SK-N-SH (cell line): ENCODE measurements around the gene FARSA. TPM values are rescaled to one million over a fixed set of nuclear protein-coding genes. Genes with fewer than 3 reads are reported as not detected.

ENCODE experiments used
- CTCF ChIA-PET: fragments of 300-600, 350-600 bp; formaldehyde crosslinking; extraction: SDS; loops from one replicate; lab custom pipeline; 2021; lab: Yijun Ruan, JAX
- POLR2A ChIA-PET: fragments of 350-600 bp; sonication (Branson Sonifier 250); formaldehyde crosslinking; extraction: SDS; loops from one replicate; lab custom pipeline; 2020; ENCODE audit warnings: antibody characterized with exemption, inconsistent platforms; lab: Yijun Ruan, JAX
- DNase-seq: peaks from one replicate; pipeline ENCODE4 v3.0.0; 2012
- H2AFZ ChIP-seq: fragments of 200-600 bp; sonication (generic); 2 replicates; pipeline ENCODE4 v1.8.1; 2016; ENCODE audit warnings: antibody characterized with exemption, mild to moderate bottlenecking, low read depth
- H3F3A ChIP-seq: fragments of 200-600 bp; sonication (generic); replicated peaks from 2 replicates; pipeline ENCODE3; 2016; ENCODE audit warnings: antibody characterized with exemption, mild to moderate bottlenecking; ENCODE audit not compliant: insufficient read depth
- H3K27ac ChIP-seq, 2 experiments: fragments of 200-500 bp in 1 of 2; fragments of 200-600 bp in 1 of 2; sonication (Bioruptor generic) in 1 of 2; sonication (generic), shearing (Covaris generic) in 1 of 2; 2 replicates each; pipeline versions ENCODE4 v1.5.1 to v1.6.1; 2014 to 2016; ENCODE audit warnings: low read depth in 2 of 2, inconsistent platforms in 1 of 2, low read length in 1 of 2, mild to moderate bottlenecking in 1 of 2, mixed read lengths in 1 of 2
- H3K27me3 ChIP-seq: fragments of 200-600 bp; sonication (generic), shearing (Covaris generic); 2 replicates; pipeline ENCODE4 v1.6.1; 2016; ENCODE audit warnings: mixed run types; ENCODE audit not compliant: insufficient read depth
- H3K36me3 ChIP-seq, 2 experiments: fragments of 200-500 bp in 1 of 2; fragments of 200-600 bp in 1 of 2; sonication (Bioruptor generic) in 1 of 2; sonication (generic) in 1 of 2; replicated peaks in 1 of 2; 2 replicates each; pipeline versions ENCODE3 to v1.5.1; 2014 to 2016; ENCODE audit warnings: low read length in 1 of 2, mild to moderate bottlenecking in 1 of 2; ENCODE audit not compliant: insufficient read depth in 2 of 2, control insufficient read depth in 1 of 2
- H3K4me1 ChIP-seq, 2 experiments: fragments of 200-500 bp in 1 of 2; fragments of 200-600 bp in 1 of 2; sonication (Bioruptor generic) in 1 of 2; sonication (generic), shearing (Covaris generic) in 1 of 2; 2 replicates each; pipeline versions ENCODE4 v1.5.1 to v1.6.1; 2014 to 2016; ENCODE audit warnings: low read depth in 1 of 2, low read length in 1 of 2, mixed run types in 1 of 2; ENCODE audit not compliant: insufficient read depth in 2 of 2, control insufficient read depth in 1 of 2
- H3K4me2 ChIP-seq: fragments of 200-600 bp; sonication (generic), shearing (Covaris generic); 2 replicates; pipeline ENCODE4 v1.6.1; 2017; ENCODE audit warnings: mixed run types
- H3K4me3 ChIP-seq, 2 experiments: fragments of 200-500 bp in 1 of 2; fragments of 200-600 bp in 1 of 2; sonication (Bioruptor generic) in 1 of 2; sonication (generic), shearing (Covaris generic) in 1 of 2; 2 replicates each; pipeline versions ENCODE4 v1.5.1 to v1.8.1; 2014 to 2016; ENCODE audit warnings: low read depth in 2 of 2, inconsistent platforms in 1 of 2, low read length in 1 of 2, mild to moderate bottlenecking in 1 of 2, mixed read lengths in 1 of 2, moderate library complexity in 1 of 2
- H3K79me2 ChIP-seq: fragments of 200-600 bp; sonication (generic); 2 replicates; pipeline ENCODE4 v1.8.1; 2017; ENCODE audit warnings: mild to moderate bottlenecking; ENCODE audit not compliant: insufficient read depth
- H3K9ac ChIP-seq: fragments of 200-600 bp; sonication (generic); 2 replicates; pipeline ENCODE4 v1.6.1; 2017; ENCODE audit warnings: mixed run types
- H3K9me2 ChIP-seq: fragments of 200-600 bp; sonication (generic); 2 replicates; pipeline ENCODE4 v1.6.1; 2017; ENCODE audit warnings: mixed run types
- H3K9me3 ChIP-seq: fragments of 200-600 bp; sonication (generic); 2 replicates; pipeline ENCODE4 v1.6.1; 2017; ENCODE audit warnings: mixed run types, mild to moderate bottlenecking, moderate library complexity
- H4K20me1 ChIP-seq: fragments of 200-600 bp; sonication (generic); 2 replicates; pipeline ENCODE4 v1.6.1; 2017; ENCODE audit warnings: mild to moderate bottlenecking, mixed run types; ENCODE audit not compliant: insufficient read depth
- CTCF ChIP-seq: fragments of 200-600 bp; sonication (generic); IDR thresholded peaks from 2 replicates; pipeline ENCODE4 v1.6.1; 2017; ENCODE audit warnings: antibody characterized with exemption, mild to moderate bottlenecking, moderate library complexity
- ELF1 ChIP-seq: IDR thresholded peaks from 2 replicates; pipeline ENCODE4 v1.4.0; 2012
- EZH2phosphoT487 ChIP-seq: fragments of 200-600 bp; sonication (generic); IDR thresholded peaks from 2 replicates; pipeline ENCODE4 v1.6.1; 2017; ENCODE audit warnings: low read depth, mixed run types, mild to moderate bottlenecking, antibody characterized with exemption, moderate library complexity, borderline replicate concordance
- FOXM1 ChIP-seq: IDR thresholded peaks from 2 replicates; pipeline ENCODE4 v1.4.0; 2012; ENCODE audit warnings: low read depth, mild to moderate bottlenecking
- GATA2 ChIP-seq: sonication (generic); formaldehyde crosslinking; IDR thresholded peaks from 2 replicates; pipeline ENCODE4 v1.5.0; 2020; ENCODE audit warnings: mild to moderate bottlenecking, missing genetic modification reagents
- JUND ChIP-seq: IDR thresholded peaks from 2 replicates; pipeline ENCODE4 v1.4.0; 2012
- MAX ChIP-seq: IDR thresholded peaks from 2 replicates; pipeline ENCODE4 v1.4.0; 2012; ENCODE audit warnings: low read depth
- MEF2A ChIP-seq: IDR thresholded peaks from 2 replicates; pipeline ENCODE4 v1.4.0; 2012; ENCODE audit warnings: low read depth, borderline replicate concordance
- MXI1 ChIP-seq: IDR thresholded peaks from 2 replicates; pipeline ENCODE4 v1.6.1; 2012; ENCODE audit warnings: mild to moderate bottlenecking, low read depth, low read length, improper control_type of control experiment
- NFIC ChIP-seq: IDR thresholded peaks from 2 replicates; pipeline ENCODE4 v1.4.0; 2012; ENCODE audit warnings: borderline replicate concordance
- POLR2AphosphoS5 ChIP-seq: IDR thresholded peaks from 2 replicates; pipeline ENCODE4 v1.6.1; 2012; ENCODE audit warnings: low read depth, low read length
- RAD21 ChIP-seq: IDR thresholded peaks from 2 replicates; pipeline ENCODE4 v1.6.1; 2012; ENCODE audit warnings: mild to moderate bottlenecking, low read length
- RCOR1 ChIP-seq: fragments of 150-350 bp; IDR thresholded peaks from 2 replicates; pipeline ENCODE4 v1.6.1; 2017; ENCODE audit warnings: antibody characterized with exemption, low read length
- RXRA ChIP-seq: IDR thresholded peaks from 2 replicates; pipeline ENCODE4 v1.4.0; 2012; ENCODE audit warnings: low read depth, mild to moderate bottlenecking, borderline replicate concordance
- TAF1 ChIP-seq: IDR thresholded peaks from 2 replicates; pipeline ENCODE4 v1.6.1; 2012; ENCODE audit warnings: low read depth, mild to moderate bottlenecking, low read length, moderate library complexity, borderline replicate concordance
- TEAD4 ChIP-seq: IDR thresholded peaks from 2 replicates; pipeline ENCODE4 v1.4.0; 2012; ENCODE audit warnings: mild to moderate bottlenecking, borderline replicate concordance; ENCODE audit not compliant: insufficient read depth
- USF2 ChIP-seq: fragments of 150-350 bp; IDR thresholded peaks from 2 replicates; pipeline ENCODE4 v1.6.1; 2017; ENCODE audit warnings: antibody characterized with exemption, low read length, low read depth, borderline replicate concordance
- WGBS: methylation state at CpG from one replicate; pipeline ENCODE4 v1.1.6; 2017; ENCODE audit warnings: low lambda C conversion rate; 5-methylcytosine and 5-hydroxymethylcytosine counted together
- polyA plus RNA-seq, 3 experiments: library from polyadenylated mRNA; depleted of rRNA; stranded (reverse); fragments of >200 nt; gene quantifications; 2 replicates each; pipeline ENCODE4 v1.2.3, GENCODE V29; 2012

The FARSA gene
- polyA plus RNA-seq, 1 of the 3 experiments (the other 2 are of a cell fraction) = 170 TPM

- H3K9me3 ChIP-seq = no peaks in the 10 kb centered on the region
- no peaks in the 10 kb centered on the region for H3K9me2 ChIP-seq
- peaks cover 78% of the 10 kb centered on the region for H3K79me2 ChIP-seq
- H3K4me1 ChIP-seq = peaks cover 13 to 38% of the 10 kb centered on the region in 2 experiments; a peak in 3 of 4 replicates
- H2AFZ ChIP-seq = no peak overlapping the region
- no peak for DNase-seq
- peaks cover 47 to 70% of the 10 kb centered on the region in 2 experiments for H3K36me3 ChIP-seq
- H3K4me3 ChIP-seq = no peak overlapping the region
- no peaks in the 10 kb centered on the region for H3K27me3 ChIP-seq
- TF ChIP-seq RCOR1 (no peak), GATA2 (no peak), EZH2phosphoT487 (no peak), CTCF (no peak), MEF2A (no peak)
- no peak overlapping the region for H3K4me2 ChIP-seq
- peak overlapping the region; percentile 23 to 31; a peak in 2 of 4 replicates for H3K27ac ChIP-seq
- WGBS = 88% methylated on average over 18 of the region's 18 CpGs
- ChIA-PET CTCF (interaction anchor here (1.3 kb wide), 1 partner anchor 22 kb away, joined by 7 read pairs; no protein-coding TSS in a partner anchor), POLR2A (interaction anchor here (0.6 to 0.9 kb wide), 3 partner anchors 11 to 174 kb away, joined by 3 read pairs; partner anchors contain the start of genes GCDH and NACC1)
- H3K9ac ChIP-seq = no peak overlapping the region
- H3F3A ChIP-seq = peaks cover 56% of the 10 kb centered on the region
- H4K20me1 ChIP-seq = peaks cover 33% of the 10 kb centered on the region
Measured at GRCh38 chr19:12943437-12944044, 10.0 kb upstream of the FARSA start.

- Histone ChIP-seq H3K9me3 (no peaks in the 10 kb centered on the region), H3K9ac (peak overlapping the region; percentile 98; the same call in 1 of the 2 replicates), H3K27ac (peak overlapping the region; percentile 7 to 14; a peak in 3 of 4 replicates), H2AFZ (no peak overlapping the region), H3K9me2 (no peaks in the 10 kb centered on the region), H3K27me3 (no peaks in the 10 kb centered on the region), H3F3A (peaks cover 57% of the 10 kb centered on the region), H3K4me1 (peaks cover 19 to 34% of the 10 kb centered on the region in 2 experiments; a peak in 3 of 4 replicates), H3K79me2 (peaks cover 53% of the 10 kb centered on the region), H3K36me3 (peaks cover 36 to 61% of the 10 kb centered on the region in 2 experiments), H3K4me2 (peak overlapping the region; percentile 97), H3K4me3 (peak overlapping the region; percentile 89 to 97; a peak in 3 of 4 replicates), H4K20me1 (peaks cover 33% of the 10 kb centered on the region)
- POLR2A ChIA-PET = interaction anchor here (0.8 kb wide), 1 partner anchor 8 kb away, joined by 3 read pairs; no protein-coding TSS in a partner anchor
- TF ChIP-seq FOXM1 (no peak), MXI1 (no peak), TAF1 (no peak), TEAD4 (no peak), MAX (no peak), ELF1 (no peak), USF2 (no peak), POLR2AphosphoS5 (no peak), RAD21 (no peak), RXRA (no peak), NFIC (no peak), JUND (no peak), RCOR1 (no peak)
- 94% methylated on average over 2 of the region's 2 CpGs for WGBS
- CTCF ChIA-PET = no interaction called here
- no peak for DNase-seq
Measured at GRCh38 chr19:12940897-12941296, 7.4 kb upstream of the FARSA start.
